PC-3 (cell line): ENCODE data around the gene ZMIZ1.

Experiments
- CTCF ChIP-seq: fragments of 300-600 bp; sonication (generic); conservative IDR thresholded peaks from 2 replicates; pipeline ENCODE4 v1.5.1; 2017; ENCODE audit warnings: antibody characterized with exemption, low read depth, mild to moderate bottlenecking, low read length
- EZH2 ChIP-seq: fragments of 300-600 bp; sonication (generic); IDR thresholded peaks from one replicate; pipeline ENCODE4 v1.6.1; 2017; ENCODE audit warnings: antibody characterized with exemption, mild to moderate bottlenecking, low read length; ENCODE audit not compliant: unreplicated experiment

DNA sequence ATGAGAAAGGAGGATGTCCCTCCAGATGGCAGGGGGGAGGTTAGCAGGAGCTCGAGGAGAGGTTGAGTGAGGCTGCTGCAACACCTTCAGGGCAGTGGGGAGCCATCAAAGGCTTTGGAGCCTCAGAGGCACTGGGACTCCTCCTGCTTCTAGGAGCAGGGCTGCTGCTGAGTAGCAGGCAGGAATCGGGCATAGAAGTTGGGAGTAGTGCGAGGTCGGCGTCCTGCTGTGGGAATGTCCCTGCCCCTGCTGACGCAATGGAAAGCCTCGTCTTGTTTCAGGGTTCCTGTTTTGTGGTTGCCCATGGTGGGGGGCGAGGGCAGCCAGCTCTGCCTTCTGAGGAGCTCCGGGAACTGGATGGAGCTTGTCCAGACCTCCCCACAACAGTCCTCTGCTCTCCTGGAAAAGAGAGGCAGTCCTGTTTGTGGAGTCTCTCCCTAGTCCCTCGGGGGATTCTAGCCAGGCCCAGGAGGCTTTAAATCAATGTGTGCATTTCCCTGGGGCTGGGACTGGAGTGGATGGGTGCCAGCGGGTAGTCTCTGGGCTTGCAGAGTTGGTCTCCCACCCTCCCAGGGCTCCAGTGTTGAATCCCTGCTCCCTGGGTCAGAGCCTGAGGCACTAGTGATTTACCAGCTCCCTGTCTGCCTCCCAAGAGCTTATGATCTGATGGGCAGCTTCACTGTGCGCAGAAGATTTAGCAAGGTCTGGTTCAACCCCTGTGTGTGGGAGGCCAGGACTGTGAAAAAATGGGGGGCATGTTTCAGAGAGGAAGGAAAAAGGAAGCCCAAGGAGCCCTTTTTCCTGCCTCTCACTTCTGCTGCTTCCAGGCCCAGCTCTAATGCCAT, 179.8 kb downstream of the ZMIZ1 start:
- TF ChIP-seq CTCF = no peak
- TF ChIP-seq EZH2 = no peak
